WTC11 (cell line): ENCODE results near the gene TGM4.

Source experiments
- AFF4 ChIP-seq: sonication (generic); formaldehyde crosslinking; IDR thresholded peaks from 2 replicates; pipeline ENCODE4 v1.8.1; 2023; ENCODE audit warnings: mild to moderate bottlenecking, missing genetic modification reagents, borderline replicate concordance
- ARID4B ChIP-seq: sonication (generic); formaldehyde crosslinking; IDR thresholded peaks from 2 replicates; pipeline ENCODE4 v1.8.0; 2023; ENCODE audit warnings: missing genetic modification reagents, mild to moderate bottlenecking, borderline replicate concordance
- CBFB ChIP-seq: sonication (generic); formaldehyde crosslinking; IDR thresholded peaks from 2 replicates; pipeline ENCODE4 v1.8.1; 2022; ENCODE audit warnings: mild to moderate bottlenecking, low read depth, missing genetic modification reagents
- CTCF ChIP-seq: fragments of 200-600 bp; IDR thresholded peaks from 2 replicates; pipeline ENCODE4 v1.8.0; 2022; ENCODE audit warnings: antibody characterized with exemption
- E2F4 ChIP-seq: sonication (generic); formaldehyde crosslinking; IDR thresholded peaks from 2 replicates; pipeline ENCODE4 v1.8.1; 2022; ENCODE audit warnings: low read depth, mild to moderate bottlenecking, moderate library complexity, missing genetic modification reagents, borderline replicate concordance
- JUN ChIP-seq: sonication (generic); formaldehyde crosslinking; IDR thresholded peaks from 2 replicates; pipeline ENCODE4 v1.8.0; 2023; ENCODE audit warnings: mild to moderate bottlenecking, missing genetic modification reagents
- MAX ChIP-seq: sonication (generic); formaldehyde crosslinking; IDR thresholded peaks from 2 replicates; pipeline ENCODE4 v1.8.0; 2022; ENCODE audit warnings: mild to moderate bottlenecking, missing genetic modification reagents
- RELA ChIP-seq: sonication (generic); formaldehyde crosslinking; IDR thresholded peaks from 2 replicates; pipeline ENCODE4 v1.8.1; 2022; ENCODE audit warnings: missing genetic modification reagents, mild to moderate bottlenecking, borderline replicate concordance
- ZBTB21 ChIP-seq: sonication (generic); formaldehyde crosslinking; IDR thresholded peaks from 2 replicates; pipeline ENCODE4 v1.8.1; 2023; ENCODE audit warnings: mild to moderate bottlenecking, missing genetic modification reagents, borderline replicate concordance
- ZNF121 ChIP-seq: sonication (generic); formaldehyde crosslinking; IDR thresholded peaks from 2 replicates; pipeline ENCODE4 v1.8.0; 2023; ENCODE audit warnings: missing genetic modification reagents

GRCh38 chr3:44825264-44825925 lies 49.0 kb upstream of the TGM4 start:
- TF ChIP-seq CTCF (no peak), JUN (no peak), MAX (CRISPR knock-in tag) (no peak), AFF4 (no peak), ARID4B (CRISPR knock-in tag) (no peak), RELA (CRISPR knock-in tag) (no peak), E2F4 (CRISPR knock-in tag) (no peak), ZNF121 (CRISPR knock-in tag) (no peak), CBFB (CRISPR knock-in tag) (no peak), ZBTB21 (CRISPR knock-in tag) (no peak)
